GM21723 (cell line): ENCODE measurements around the gene RDH5.
"Not testable (repeated sequence)": the region's sequence is repeated elsewhere in the genome, so short reads cannot be mapped to it uniquely, and the experiment has no call there.

Experiments
- ATAC-seq: cut with Tn5 transposase; IDR thresholded peaks from one replicate; pipeline ENCODE4 v1.9.1; 2021; ENCODE audit warnings: mild to moderate bottlenecking, moderate library complexity; ENCODE audit not compliant: unreplicated experiment

The RDH5 gene

DNA sequence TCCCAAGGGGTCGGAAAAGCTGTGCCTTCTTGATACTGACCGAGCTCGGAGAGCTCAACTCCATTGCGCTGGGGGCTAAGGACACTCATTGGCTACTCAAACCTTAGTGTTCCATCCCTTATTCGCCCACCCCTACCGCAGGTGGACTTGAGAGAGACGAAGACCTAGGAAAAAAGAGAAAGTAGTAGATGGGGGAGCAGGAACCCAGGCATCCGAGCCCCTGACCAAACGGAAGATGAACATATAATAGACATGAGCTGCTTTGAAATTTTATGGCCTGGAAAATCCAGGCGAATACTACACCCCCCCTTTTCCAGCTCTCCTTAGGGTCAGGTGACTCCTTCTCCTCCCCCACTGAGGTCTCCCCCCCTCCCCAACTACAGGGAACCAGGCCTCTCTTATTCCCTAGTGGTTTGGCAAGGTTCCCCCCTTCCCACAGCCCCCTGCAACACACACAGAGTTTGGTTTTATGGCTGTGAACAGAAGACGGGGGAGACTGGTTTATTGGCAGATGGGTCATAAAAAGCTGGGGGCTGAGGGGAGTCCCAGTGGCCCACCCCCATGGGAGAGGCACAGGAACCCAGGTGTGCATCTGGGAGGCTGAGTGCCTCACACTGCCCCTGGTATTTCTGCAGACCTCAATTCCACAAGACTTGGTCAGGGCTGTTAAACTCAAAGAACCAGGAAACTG is 24.3 kb downstream of the RDH5 start:
- ATAC-seq = no peak

DNA sequence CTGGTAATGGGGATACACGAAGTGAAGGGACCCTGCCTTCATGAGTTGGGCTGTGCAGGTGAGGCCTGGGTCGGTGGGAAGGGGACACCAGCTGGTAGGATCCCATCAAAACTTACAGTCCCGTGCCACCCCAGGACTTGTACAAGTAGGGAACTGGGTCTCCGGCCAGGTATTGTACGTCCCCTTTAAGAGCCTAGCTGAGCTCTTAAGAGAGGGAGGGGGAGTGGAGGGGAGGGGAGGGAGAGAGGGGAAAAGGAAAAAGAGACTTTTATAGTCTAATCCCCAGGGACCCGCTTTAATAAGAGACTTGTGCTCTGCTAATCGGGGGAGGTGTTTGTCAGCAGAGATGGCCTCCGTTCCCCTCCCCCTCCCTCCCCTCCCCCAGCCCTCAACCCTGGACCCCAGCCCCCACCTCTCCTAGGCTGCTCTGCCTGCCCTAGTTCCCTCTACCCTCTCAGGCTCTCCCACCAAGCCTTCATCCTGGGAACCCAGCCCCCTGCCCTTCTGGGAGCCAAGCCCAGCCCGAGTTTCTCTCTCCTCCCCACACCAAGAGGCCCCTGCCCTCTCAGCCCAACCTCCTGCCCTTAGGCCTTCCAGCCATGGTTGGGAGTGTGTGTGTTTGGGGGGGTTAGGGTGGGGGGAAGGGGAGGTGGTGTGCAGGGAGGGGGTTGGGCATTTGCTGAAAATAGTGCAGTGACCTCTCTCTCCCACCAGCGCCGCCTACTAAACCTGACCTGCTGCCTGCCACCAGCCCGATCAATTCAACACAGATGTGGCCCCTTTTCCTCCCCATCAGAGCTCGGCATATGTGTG is 25.4 kb downstream of the RDH5 start:
- ATAC-seq = no peak

DNA sequence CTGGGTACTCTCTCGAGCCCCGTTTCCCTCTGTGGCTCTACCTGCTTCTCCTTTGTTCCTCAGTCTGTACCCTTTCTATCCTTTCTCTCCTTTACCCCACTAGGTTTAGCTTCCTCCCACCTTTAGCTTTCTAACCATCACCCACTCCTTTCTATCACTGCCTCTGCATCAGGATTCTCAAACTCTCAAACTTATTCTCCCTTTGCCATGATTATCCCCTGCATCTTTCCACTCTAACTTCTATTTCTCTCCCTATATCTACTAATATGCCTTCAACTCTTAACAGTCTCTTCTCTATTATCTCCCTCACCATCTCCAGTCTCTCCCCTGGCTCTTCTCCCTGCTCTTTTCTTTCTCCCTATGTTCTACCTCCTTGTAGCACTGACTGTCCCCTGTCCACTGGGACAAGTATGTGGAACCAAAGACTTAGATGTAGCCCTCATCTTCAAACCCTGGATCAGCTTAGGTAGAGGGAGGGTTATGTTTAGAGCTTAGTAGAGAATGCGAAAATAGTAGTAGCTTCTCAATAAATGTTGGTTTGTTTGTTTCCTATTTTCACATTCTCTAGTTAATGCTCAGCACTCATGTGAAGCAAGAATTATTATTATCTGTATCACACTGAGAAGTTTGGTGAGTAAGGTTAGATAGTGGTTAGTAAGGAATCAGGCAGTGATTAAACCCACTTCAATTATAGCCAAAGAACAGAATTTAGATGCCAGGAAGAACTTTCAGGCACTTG is 26.1 kb downstream of the RDH5 start:
- no peak for ATAC-seq

DNA sequence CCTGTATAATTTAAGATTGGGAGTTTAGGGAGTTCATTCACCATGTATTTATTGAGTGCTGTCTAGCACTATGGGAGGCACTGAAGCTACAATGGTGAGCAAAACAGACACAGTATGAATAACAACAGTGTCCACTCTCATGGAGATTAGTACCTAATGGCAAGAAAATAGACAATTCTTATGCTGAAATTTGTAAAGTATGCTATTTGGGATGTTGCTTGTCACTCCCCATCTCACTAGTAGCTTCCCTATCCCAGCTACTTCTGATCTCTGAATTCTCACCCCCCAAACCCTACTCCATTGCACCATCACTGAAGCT is 26.7 kb downstream of the RDH5 start:
- no peak for ATAC-seq

DNA sequence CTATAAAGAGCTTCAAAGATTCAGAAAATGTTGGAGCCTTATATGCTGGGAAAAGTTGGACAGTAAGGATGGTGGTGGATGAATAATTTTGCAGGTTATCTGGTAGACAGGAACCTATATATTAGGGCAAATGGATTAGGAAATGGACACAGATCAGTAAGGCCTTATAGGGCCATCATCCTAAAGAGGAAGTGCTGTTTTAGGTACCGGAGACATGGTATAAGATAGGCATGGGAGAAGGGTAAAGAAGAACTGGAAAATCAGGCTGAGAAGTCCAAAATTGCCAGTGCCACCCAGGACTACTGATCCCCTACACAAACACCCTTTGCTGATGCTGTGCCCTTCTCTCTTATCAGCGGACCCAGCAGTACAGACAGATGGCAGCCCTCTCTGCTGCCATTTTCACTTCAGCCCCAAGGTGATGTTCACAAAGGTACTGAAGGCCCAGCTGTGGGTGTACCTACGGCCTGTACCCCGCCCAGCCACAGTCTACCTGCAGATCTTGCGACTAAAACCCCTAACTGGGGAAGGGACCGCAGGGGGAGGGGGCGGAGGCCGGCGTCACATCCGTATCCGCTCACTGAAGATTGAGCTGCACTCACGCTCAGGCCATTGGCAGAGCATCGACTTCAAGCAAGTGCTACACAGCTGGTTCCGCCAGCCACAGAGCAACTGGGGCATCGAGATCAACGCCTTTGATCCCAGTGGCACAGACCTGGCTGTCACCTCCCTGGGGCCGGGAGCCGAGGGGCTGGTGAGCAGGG is 28.2 kb downstream of the RDH5 start:
- ATAC-seq = no peak

DNA sequence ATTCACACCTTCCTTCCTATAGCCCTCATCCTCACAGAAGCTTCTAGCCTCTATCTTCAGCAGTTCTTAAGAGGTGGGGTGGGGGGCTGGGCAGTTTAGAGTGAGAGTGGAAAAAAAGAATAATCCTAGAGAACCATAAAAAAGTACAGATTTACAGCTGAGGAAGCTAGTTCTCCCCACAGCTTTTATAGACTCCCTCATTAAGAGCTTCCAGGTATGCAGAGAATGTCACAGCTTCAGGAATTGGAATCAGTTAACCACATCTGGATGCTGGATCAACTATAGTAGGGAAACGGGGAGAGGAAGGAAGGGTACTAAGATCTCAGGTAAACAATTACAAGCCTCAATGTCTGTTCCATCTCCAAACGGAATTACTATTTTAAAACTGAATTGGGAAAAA is 35.1 kb downstream of the RDH5 start:
- no peak for ATAC-seq

DNA sequence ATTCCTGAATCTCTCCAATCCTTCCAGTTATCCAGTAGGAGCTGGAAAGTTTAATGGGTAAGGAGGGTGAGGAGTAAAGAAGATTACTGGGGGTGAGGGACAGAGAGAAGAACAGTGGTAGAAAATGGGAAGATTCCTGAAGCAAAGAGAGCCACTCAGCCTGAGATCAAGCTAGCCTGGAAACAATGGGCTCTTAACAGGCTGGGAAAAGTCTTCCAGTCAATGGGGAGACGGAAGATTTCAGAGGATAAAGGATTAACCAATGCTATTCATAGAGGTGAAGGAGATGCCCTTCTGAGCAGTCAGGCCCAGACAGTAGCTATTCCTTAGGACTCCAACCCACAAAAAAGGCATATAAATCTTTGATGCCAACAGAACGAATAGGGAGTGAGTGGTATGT is 37.5 kb downstream of the RDH5 start:
- ATAC-seq = no peak

DNA sequence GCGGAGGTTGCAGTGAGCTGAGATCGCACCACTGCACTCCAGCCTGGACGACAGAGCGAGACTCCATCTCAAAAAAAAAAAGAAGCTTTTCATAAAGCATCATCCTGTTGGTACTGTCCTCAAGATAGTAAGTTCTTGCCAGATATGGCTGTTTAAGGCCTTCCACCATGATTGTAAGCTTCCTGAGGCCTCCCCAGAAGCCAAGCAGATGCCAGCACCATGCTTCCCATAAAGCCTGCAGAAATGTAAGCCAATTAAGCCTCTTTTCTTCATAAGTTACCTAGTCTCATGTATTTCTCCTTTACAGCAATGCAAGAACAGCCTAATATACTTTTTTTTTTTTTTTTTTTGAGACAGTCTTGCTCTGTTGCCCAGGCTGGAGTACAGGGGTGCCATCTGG is 38.4 kb downstream of the RDH5 start:
- not testable (repeated sequence) for ATAC-seq

DNA sequence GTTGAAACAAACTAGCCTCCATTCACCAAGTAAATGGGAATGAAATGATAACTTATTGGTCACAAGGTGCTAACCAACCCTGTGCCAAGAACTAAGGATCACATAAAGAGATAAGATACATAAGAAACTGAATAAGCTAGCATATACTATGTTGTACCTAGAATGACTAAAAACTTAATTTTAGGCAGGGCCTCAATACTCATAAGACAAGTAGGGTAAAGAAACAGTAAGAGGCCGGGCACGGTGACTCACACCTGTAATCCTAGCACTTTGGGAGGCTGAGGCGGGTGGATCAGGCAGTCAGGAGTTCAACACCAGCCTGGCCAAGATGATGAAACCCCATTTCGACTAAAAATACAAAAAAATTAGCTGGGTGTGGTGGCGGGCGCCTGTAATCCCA is 40.5 kb downstream of the RDH5 start:
- no peak for ATAC-seq

DNA sequence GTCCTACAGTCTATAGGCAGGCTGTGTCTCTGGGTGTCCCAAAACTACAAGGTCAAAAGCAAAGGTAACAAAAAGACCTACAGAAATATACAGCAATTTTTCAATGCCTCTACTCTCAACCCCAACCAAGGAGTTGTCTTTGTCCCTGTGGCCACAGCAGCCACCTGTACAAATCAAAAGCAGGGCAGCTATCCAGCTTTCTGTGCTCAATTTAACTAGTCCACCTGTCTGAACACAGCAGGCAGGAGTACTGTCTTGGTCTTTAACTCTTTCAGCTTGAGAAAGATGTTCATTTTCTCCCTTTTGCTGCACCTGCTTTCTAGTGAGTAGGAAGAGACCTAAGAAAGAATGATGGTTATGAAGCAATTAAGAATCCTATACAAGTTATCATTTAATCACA is 42.5 kb downstream of the RDH5 start:
- no peak for ATAC-seq

DNA sequence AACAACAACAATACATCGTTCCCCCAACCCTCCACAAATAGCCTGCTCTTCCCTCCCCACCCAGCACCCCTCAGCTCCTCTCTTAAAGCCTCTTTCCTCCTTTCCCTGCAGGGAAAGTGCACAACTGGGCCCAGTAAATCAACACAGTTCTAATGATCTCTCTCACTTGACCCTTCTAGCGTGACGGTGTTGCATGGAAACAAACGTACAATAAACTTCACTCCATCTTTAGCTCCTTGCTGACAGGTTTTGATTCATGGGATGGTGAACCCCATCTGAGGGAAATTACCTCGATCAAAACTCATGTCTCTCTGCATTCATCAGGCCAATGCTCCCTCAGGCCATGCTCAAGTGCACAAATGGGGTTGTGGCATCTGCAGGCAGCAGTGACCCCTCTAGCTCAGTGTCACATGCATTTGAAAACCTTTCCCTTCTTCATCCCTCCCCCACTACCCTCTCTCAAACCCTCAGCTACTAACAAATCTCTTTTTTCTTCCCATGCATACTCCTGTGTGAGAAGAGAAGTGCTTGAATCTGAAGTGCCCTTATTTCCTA is 45.6 kb downstream of the RDH5 start:
- no peak for ATAC-seq

DNA sequence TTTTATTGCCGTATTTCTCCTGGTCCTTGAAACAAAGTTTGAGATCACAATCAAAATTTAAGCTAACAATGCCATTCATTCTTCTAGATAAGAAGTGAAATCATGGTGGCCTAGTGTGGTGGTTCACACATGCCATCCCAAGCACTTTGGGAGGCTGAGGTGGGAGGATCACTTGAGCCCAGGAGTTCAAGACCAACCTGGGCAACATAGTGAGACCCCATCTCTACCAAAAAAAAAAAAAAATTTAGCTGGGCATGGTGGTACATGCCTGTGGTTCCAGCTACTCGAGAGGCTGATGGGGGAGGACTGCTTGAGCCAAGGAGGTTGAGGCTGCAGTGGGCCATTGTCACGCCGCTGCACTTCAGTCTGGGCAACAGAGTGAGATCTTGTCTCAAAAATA is 47.0 kb downstream of the RDH5 start:
- no peak for ATAC-seq

DNA sequence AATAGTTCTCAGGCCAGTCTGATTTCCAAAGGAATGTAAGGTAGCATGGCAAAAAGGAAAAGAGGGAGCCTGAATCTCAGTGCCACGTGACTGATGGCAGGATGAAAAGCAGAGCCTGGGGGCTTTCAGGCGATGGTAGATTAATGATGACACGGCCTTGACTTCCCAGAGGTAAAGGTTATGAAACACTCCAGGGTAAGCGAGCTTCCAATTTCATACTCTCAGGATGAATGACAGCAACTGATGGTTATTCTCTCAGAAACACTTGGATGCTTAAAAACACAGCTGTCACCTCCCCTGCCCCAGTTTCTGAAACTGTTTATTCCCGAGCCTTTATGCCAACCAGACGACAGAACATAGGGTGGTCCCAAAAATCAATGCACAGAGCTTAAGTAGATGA is 51.5 kb downstream of the RDH5 start:
- ATAC-seq = no peak
